ENCODE measurements around the gene PLCH1.
A peak's percentile ranks its signal among the peaks of the same experiment; 100 is the strongest.

- TF ChIP-seq CTCF (IDR thresholded peaks at IDR 0.05; ENCODE audit: low read depth, low read length, missing input control) (peak; percentile 34), HNF4A (conservative IDR thresholded peaks at IDR 0.05) (no peak), EGR1 (IDR thresholded peaks at IDR 0.05; ENCODE audit: low read depth in 2 of 2) (no peak), SP1 (IDR thresholded peaks at IDR 0.05) (no peak), TAF1 (conservative IDR thresholded peaks at IDR 0.05) (no peak), YY1 (IDR thresholded peaks at IDR 0.05) (no peak), ATF3 (IDR thresholded peaks at IDR 0.05) (no peak), REST (IDR thresholded peaks at IDR 0.05) (no peak), JUND (IDR thresholded peaks at IDR 0.05) (no peak)
These were observed 8.3 kb upstream of the PLCH1 start for GRCh38 chr3:155753038-155753639.
